K562 (cell line): ENCODE results near the gene PGLYRP1. TPM values are rescaled to one million over a fixed set of nuclear protein-coding genes. Genes with fewer than 3 reads are reported as not detected.

Experiments used
- ATAC-seq: fragments of 200-7000 bp; cut with Tn5 transposase; 3 replicates; pipeline ENCODE4 v1.9.1; 2020; ENCODE audit warnings: moderate library complexity
- BruUV-seq: library from RNA; stranded (reverse); fragments of 400-500 nt; replicated peaks from 2 replicates; lab custom pipeline; 2021; lab: Mats Ljungman, UMichigan
- CTCF ChIA-PET: fragments of 300-600 bp; formaldehyde crosslinking; extraction: SDS; loops from one replicate; lab custom pipeline; 2021; ENCODE audit warnings: low intra/inter-chr PET ratio; lab: Yijun Ruan, JAX
- POLR2A ChIA-PET: fragments of 300-600, 350-650 bp; sonication (Branson Sonifier 250); formaldehyde crosslinking; extraction: SDS; loops from one replicate; lab custom pipeline; 2021; ENCODE audit warnings: antibody characterized with exemption, inconsistent platforms; lab: Yijun Ruan, JAX
- DNase-seq, 4 experiments: peaks; one replicate each; pipeline versions ENCODE4 v3.0.0 to v3.0.0-alpha.2; 2011 to 2018; ENCODE audit warnings: low spot score in 3 of 4, mixed read lengths in 3 of 4; ENCODE audit errors: extremely low read depth in 1 of 4
- FAIRE-seq: peaks from 2 replicates; lab custom pipeline; 2011; peaks lifted over from hg19 to GRCh38; lab: Jason Lieb, UNC
- H2AFZ ChIP-seq: 2 replicates; pipeline ENCODE4 v1.6.0; 2011; ENCODE audit warnings: low read depth, low read length, control low read depth, inconsistent platforms
- H3K27ac ChIP-seq: fragments of 200-600 bp; 3 replicates; pipeline ENCODE4 v1.8.0; 2011; ENCODE audit warnings: low read depth, mild to moderate bottlenecking, control low read depth, inconsistent platforms, low read length, moderate library complexity, mixed read lengths; ENCODE audit errors: extremely low read depth
- H3K27me3 ChIP-seq, 2 experiments: fragments of 300-600 bp in 1 of 2; 2 replicates in 1 of 2; 3 replicates in 1 of 2; pipeline versions ENCODE4 v1.6.0 to v1.8.0; 2011; ENCODE audit warnings: inconsistent platforms in 2 of 2, low read length in 2 of 2, mild to moderate bottlenecking in 1 of 2, mixed read lengths in 1 of 2, moderate library complexity in 1 of 2; ENCODE audit not compliant: control insufficient read depth in 2 of 2, insufficient read depth in 2 of 2
- H3K36me3 ChIP-seq: fragments of 300-600 bp; 3 replicates; pipeline ENCODE4 v1.8.0; 2011; ENCODE audit warnings: mild to moderate bottlenecking, low read length, inconsistent platforms; ENCODE audit not compliant: control insufficient read depth, insufficient read depth
- H3K4me1 ChIP-seq, 2 experiments: fragments of 200-600 bp in 1 of 2; replicated peaks in 1 of 2; 2 replicates in 1 of 2; 3 replicates in 1 of 2; pipeline versions ENCODE4 v1.5.1 to v1.8.0; 2011; ENCODE audit warnings: inconsistent platforms in 2 of 2, low read length in 2 of 2, mild to moderate bottlenecking in 1 of 2, mixed read lengths in 1 of 2, moderate library complexity in 1 of 2; ENCODE audit not compliant: control insufficient read depth in 2 of 2, insufficient read depth in 2 of 2
- H3K4me2 ChIP-seq: 2 replicates; pipeline ENCODE4 v1.6.1; 2011; ENCODE audit warnings: low read length, control low read depth, inconsistent platforms, mixed read lengths; ENCODE audit not compliant: insufficient read depth
- H3K4me3 ChIP-seq: fragments of 200-600 bp; sonication (generic), shearing (Covaris generic); 2 replicates; pipeline ENCODE4 v1.5.1; 2016; ENCODE audit warnings: control low read depth, inconsistent platforms
- H3K79me2 ChIP-seq: fragments of 200-600 bp; 3 replicates; pipeline ENCODE4 v1.8.0; 2011; ENCODE audit warnings: low read length, inconsistent platforms; ENCODE audit not compliant: control insufficient read depth, insufficient read depth
- H3K9ac ChIP-seq, 2 experiments: 2 replicates each; pipeline versions ENCODE4 v1.6.0 to v1.6.1; 2011; ENCODE audit warnings: low read depth in 2 of 2, low read length in 2 of 2, control low read depth in 1 of 2, inconsistent platforms in 1 of 2, mild to moderate bottlenecking in 1 of 2, mixed read lengths in 1 of 2; ENCODE audit not compliant: insufficient read depth in 1 of 2
- H3K9me1 ChIP-seq: one replicate; pipeline ENCODE4 v1.6.0; 2011; ENCODE audit warnings: inconsistent platforms, mild to moderate bottlenecking, low read length, moderate library complexity; ENCODE audit not compliant: control insufficient read depth, insufficient read depth
- H3K9me3 ChIP-seq: replicated peaks from 2 replicates; pipeline ENCODE4 v1.5.1; 2011; ENCODE audit warnings: low read depth, low read length, inconsistent platforms; ENCODE audit not compliant: control insufficient read depth, insufficient read depth
- H4K20me1 ChIP-seq: replicated peaks from 2 replicates; pipeline ENCODE4 v1.6.1; 2011; ENCODE audit warnings: low read length, inconsistent platforms, mixed read lengths; ENCODE audit not compliant: control insufficient read depth, insufficient read depth
- ARNT ChIP-seq, 2 experiments: fragments of 450-650 bp; IDR thresholded peaks; 2 replicates each; pipeline ENCODE4 v1.6.1; 2016; ENCODE audit warnings: mild to moderate bottlenecking in 1 of 2
- BCOR ChIP-seq: fragments of 450-650 bp; IDR thresholded peaks from 2 replicates; pipeline ENCODE4 v1.6.1; 2016
- CBX5 ChIP-seq: IDR thresholded peaks from 2 replicates; pipeline ENCODE4 v1.6.1; 2014; ENCODE audit warnings: low read depth, borderline replicate concordance
- CREB1 ChIP-seq, 2 experiments: sonication (generic) in 1 of 2; formaldehyde crosslinking in 1 of 2; IDR thresholded peaks; 2 replicates each; pipeline versions ENCODE4 v1.6.1 to v1.8.0; 2012 to 2022; ENCODE audit warnings: inconsistent platforms in 1 of 2, mild to moderate bottlenecking in 1 of 2, missing genetic modification reagents in 1 of 2, moderate library complexity in 1 of 2
- EP400 ChIP-seq: fragments of 450-650 bp; IDR thresholded peaks from 2 replicates; pipeline ENCODE4 v1.6.1; 2017; ENCODE audit warnings: antibody characterized with exemption, mild to moderate bottlenecking, moderate library complexity
- ETS2 ChIP-seq: IDR thresholded peaks from 2 replicates; pipeline ENCODE4 v1.6.1; 2016; ENCODE audit warnings: borderline replicate concordance, missing genetic modification characterization, mild to moderate bottlenecking, moderate library complexity, missing compliant biosample characterization; ENCODE audit not compliant: poor library complexity, severe bottlenecking
- ETV1 ChIP-seq: fragments of 450-650 bp; conservative IDR thresholded peaks from 2 replicates; pipeline ENCODE4 v1.6.1; 2016; ENCODE audit warnings: missing genetic modification characterization, control low read depth, low read depth, missing compliant biosample characterization
- FOSL1 ChIP-seq: fragments of 200-800 bp; sonication (Bioruptor generic); conservative IDR thresholded peaks from 2 replicates; pipeline ENCODE4 v1.6.1; 2016; ENCODE audit warnings: missing genetic modification characterization, missing compliant biosample characterization
- MXI1 ChIP-seq: IDR thresholded peaks from 2 replicates; pipeline ENCODE4 v1.6.1; 2011; ENCODE audit warnings: low read depth, mild to moderate bottlenecking, improper control_type of control experiment, low read length
- NCOA4 ChIP-seq: fragments of 450-650 bp; IDR thresholded peaks from 2 replicates; pipeline ENCODE4 v1.6.1; 2018; ENCODE audit warnings: mild to moderate bottlenecking; ENCODE audit not compliant: partially characterized antibody
- SETDB1 ChIP-seq: IDR thresholded peaks from one replicate; pipeline ENCODE4 v1.6.1; 2012; ENCODE audit warnings: low read length, control low read depth, inconsistent platforms
- SNRNP70 ChIP-seq: fragments of 200-400 bp; formaldehyde crosslinking; optimal IDR thresholded peaks from 2 replicates; pipeline ENCODE3; 2017; ENCODE audit warnings: low read depth, low read length
- TCF7 ChIP-seq: sonication (generic); IDR thresholded peaks from 2 replicates; pipeline ENCODE4 v1.6.1; 2016; ENCODE audit warnings: antibody characterized with exemption, borderline replicate concordance
- TCFL5 ChIP-seq: fragments of 250-450 bp; sonication (Bioruptor Pico); conservative IDR thresholded peaks from 2 replicates; pipeline ENCODE4 v1.6.1; 2021; ENCODE audit warnings: mild to moderate bottlenecking, moderate library complexity, matching md5 sums
- TGIF2 ChIP-seq: sonication (generic); formaldehyde crosslinking; IDR thresholded peaks from 2 replicates; pipeline ENCODE4 v1.8.1; 2022; ENCODE audit warnings: mild to moderate bottlenecking, missing genetic modification reagents, moderate library complexity
- TOE1 ChIP-seq, 2 experiments: fragments of 450-650 bp in 1 of 2; sonication (generic) in 1 of 2; formaldehyde crosslinking in 1 of 2; IDR thresholded peaks; 2 replicates each; pipeline versions ENCODE4 v1.7.1 to v1.8.0; 2016 to 2022; ENCODE audit warnings: borderline replicate concordance in 2 of 2, mild to moderate bottlenecking in 2 of 2, antibody characterized with exemption in 1 of 2, inconsistent platforms in 1 of 2, low read depth in 1 of 2, missing genetic modification reagents in 1 of 2, moderate library complexity in 1 of 2
- TSC22D4 ChIP-seq: fragments of 450-650 bp; IDR thresholded peaks from 2 replicates; pipeline ENCODE4 v1.6.1; 2016; ENCODE audit warnings: missing genetic modification characterization, missing biosample characterization, control low read depth
- YY1 ChIP-seq, 3 experiments: IDR thresholded peaks; 2 replicates each; pipeline ENCODE4 v1.6.1; 2011; ENCODE audit warnings: low read length in 2 of 3, mild to moderate bottlenecking in 2 of 3, moderate library complexity in 2 of 3, borderline replicate concordance in 1 of 3, control low read depth in 1 of 3, low read depth in 1 of 3; ENCODE audit not compliant: insufficient read depth in 3 of 3, insufficient replicate concordance in 2 of 3, control insufficient read depth in 1 of 3, insufficient read length in 1 of 3; ENCODE audit errors: extremely low read depth in 1 of 3
- WGBS: fragments of 100-300 bp; shearing (Covaris generic); methylation state at CpG from one replicate; pipeline ENCODE4 v1.1.6; 2016; ENCODE audit warnings: low coverage, mixed read lengths; ENCODE audit not compliant: insufficient coverage; ENCODE audit errors: missing lambda C conversion rate; 5-methylcytosine and 5-hydroxymethylcytosine counted together
- in situ Hi-C: fragments of 300-500 bp; cut with MboI; formaldehyde crosslinking; loops from 4 replicates; pipeline ENCODE4 v1.15.0; 2018; ENCODE audit warnings: inconsistent platforms, mixed read lengths
- intact Hi-C: fragments of 100-400 bp; cut with micrococcal nuclease; formaldehyde crosslinking; loops from 2 replicates; pipeline ENCODE4 v1.14.2; 2022
- polyA plus RNA-seq, 8 experiments: library from polyadenylated mRNA; depleted of rRNA in 4 of 8; stranded (reverse) in 5 of 8; unstranded in 3 of 8; fragments of >200 nt; fragmentation: Nextera tagmentation in 2 of 8; fragmentation: Illumina TruSeq in 1 of 8; extraction: Ambion mirVana in 2 of 8; extraction: Trizol in 1 of 8; gene quantifications; 2 replicates each; pipeline versions ENCODE4 v1.2.1 to v1.2.3, GENCODE V29; 2011 to 2014; ENCODE audit warnings: inconsistent platforms in 1 of 8, missing spikeins in 1 of 8
- total RNA-seq, 7 experiments: library from RNA; depleted of rRNA in 6 of 7; stranded (reverse); fragments of >200 nt in 6 of 7; fragmentation: Illumina TruSeq in 2 of 7; extraction: Trizol in 2 of 7; gene quantifications; 2 replicates each; pipeline versions ENCODE4 v1.2.1 to v1.2.3, GENCODE V29; 2011 to 2021; ENCODE audit warnings: low replicate concordance in 1 of 7
- TF ChIP-seq, protein P1 (sequence below): sonication (generic); formaldehyde crosslinking; IDR thresholded peaks from 2 replicates; pipeline ENCODE4 v1.8.1; 2022; ENCODE audit warnings: missing genetic modification reagents

PGLYRP1 gene
- total and polyA plus RNA-seq, 9 of the 15 experiments (the other 6 are each of a cell fraction or from before 2014, with no cell fraction given), result not detected

DNA sequence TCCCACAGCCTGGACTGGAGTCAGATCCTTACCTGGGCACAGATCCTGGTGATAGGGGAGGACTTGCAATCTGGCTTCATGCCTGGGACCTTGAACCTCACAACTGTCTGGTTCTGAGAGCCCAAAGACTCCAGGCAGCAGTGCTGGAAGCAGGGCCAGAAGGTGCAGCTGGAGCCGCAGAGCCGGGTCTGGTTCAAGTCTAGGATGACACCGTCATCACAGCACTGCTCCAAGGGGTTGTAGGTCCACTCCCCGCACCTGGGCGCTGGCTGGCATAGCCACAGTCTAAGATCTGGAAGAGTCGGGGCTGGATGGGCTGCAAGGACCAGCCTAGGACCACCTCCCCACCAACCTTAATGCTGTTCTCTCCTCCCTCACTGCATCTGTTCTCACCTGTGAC, 17.3 kb upstream of the PGLYRP1 start:
- Histone ChIP-seq H3K4me1 (peaks cover 0 to 8% of the 10 kb centered on the region in 2 experiments; a peak in 1 of 5 replicates), H3K27ac (no peak overlapping the region), H2AFZ (no peak overlapping the region), H3K27me3 (peaks cover 10 to 43% of the 10 kb centered on the region in 2 experiments), H4K20me1 (no peaks in the 10 kb centered on the region), H3K36me3 (no peaks in the 10 kb centered on the region), H3K9me3 (no peaks in the 10 kb centered on the region), H3K9me1 (no peaks in the 10 kb centered on the region), H3K79me2 (no peaks in the 10 kb centered on the region), H3K9ac (0 out of 4 replicates have a peak overlapping the region, but pooled peaks of 1 of the 2 experiments have one; percentile 1), H3K4me2 (no peak overlapping the region), H3K4me3 (no peak overlapping the region)
- in situ Hi-C loops (no loop called here), intact Hi-C loops (no loop called here)
- FAIRE-seq (no peak), DNase-seq (no peak), ATAC-seq (no peak)
- BruUV-seq, result no TSS peak
- 3% methylated on average over 6 of the region's 6 CpGs for WGBS
- POLR2A ChIA-PET, result interaction anchor here (0.6 to 0.8 kb wide), 3 partner anchors 14 to 50 kb away, joined by 3 to 4 read pairs (median 3); no protein-coding TSS in a partner anchor
- TF ChIP-seq NCOA4 (no peak), SNRNP70 (no peak), TGIF2 (CRISPR knock-in tag) (no peak), ARNT (IDR thresholded peaks at IDR 0.05) (no peak), BCOR (no peak), ETS2 (tag) (no peak), YY1 (IDR thresholded peaks at IDR 0.05; ENCODE audit: borderline replicate concordance in 1 of 3, control insufficient read depth in 1 of 3, extremely low read depth in 1 of 3, insufficient read depth in 3 of 3, insufficient read length in 1 of 3, insufficient replicate concordance in 2 of 3, low read depth in 1 of 3, low read length in 2 of 3) (no peak), TCFL5 (CRISPR knock-in tag) (no peak), CBX5 (no peak), TOE1 (IDR thresholded peaks at IDR 0.05; ENCODE audit: borderline replicate concordance) (no peak), TOE1 (CRISPR knock-in tag; IDR thresholded peaks at IDR 0.05; ENCODE audit: borderline replicate concordance, low read depth) (no peak), EP400 (no peak), CREB1 (IDR thresholded peaks at IDR 0.05) (no peak), CREB1 (CRISPR knock-in tag; IDR thresholded peaks at IDR 0.05) (no peak), SETDB1 (no peak), TSC22D4 (tag) (no peak), FOSL1 (tag) (no peak), MXI1 (no peak), TCF7 (no peak), ETV1 (tag) (no peak)
- TF ChIP-seq, protein P1, sequence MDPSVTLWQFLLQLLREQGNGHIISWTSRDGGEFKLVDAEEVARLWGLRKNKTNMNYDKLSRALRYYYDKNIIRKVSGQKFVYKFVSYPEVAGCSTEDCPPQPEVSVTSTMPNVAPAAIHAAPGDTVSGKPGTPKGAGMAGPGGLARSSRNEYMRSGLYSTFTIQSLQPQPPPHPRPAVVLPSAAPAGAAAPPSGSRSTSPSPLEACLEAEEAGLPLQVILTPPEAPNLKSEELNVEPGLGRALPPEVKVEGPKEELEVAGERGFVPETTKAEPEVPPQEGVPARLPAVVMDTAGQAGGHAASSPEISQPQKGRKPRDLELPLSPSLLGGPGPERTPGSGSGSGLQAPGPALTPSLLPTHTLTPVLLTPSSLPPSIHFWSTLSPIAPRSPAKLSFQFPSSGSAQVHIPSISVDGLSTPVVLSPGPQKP (CRISPR knock-in tag), result no peak
- CTCF ChIA-PET, result no interaction called here
